ENCODE data around the gene CIAO2B. TPM values are rescaled to one million over a fixed set of nuclear protein-coding genes. Genes with fewer than 3 reads are reported as not detected.

CIAO2B gene
- polyA plus RNA-seq, 1 donor from 2014 or later: 339 TPM

GRCh38 chr16:66918355-66918754 lies 15.8 kb downstream of the CIAO2B start:
- H3K36me3 ChIP-seq (ENCODE audit: insufficient read depth, low read length): no peaks in the 10 kb centered on the region
- H3K79me2 ChIP-seq (replicated peaks; ENCODE audit: insufficient read depth, low read length): no peaks in the 10 kb centered on the region
- peaks cover 6% of the 10 kb centered on the region for H3K27me3 ChIP-seq (ENCODE audit: insufficient read depth, low read depth, low read length)
- TF ChIP-seq EZH2 (IDR thresholded peaks at IDR 0.05; ENCODE audit: borderline replicate concordance, insufficient read depth, low read length, poor library complexity, severe bottlenecking): no peak
- TF ChIP-seq POLR2AphosphoS5 (IDR thresholded peaks at IDR 0.05): no peak
- no peak for TF ChIP-seq RAD21 (conservative IDR thresholded peaks at IDR 0.05)
- no peak for TF ChIP-seq TAF1 (IDR thresholded peaks at IDR 0.05; ENCODE audit: low read depth)
- TF ChIP-seq MXI1 (conservative IDR thresholded peaks at IDR 0.05; ENCODE audit: poor library complexity, severe bottlenecking): no peak
- TF ChIP-seq EP300 (conservative IDR thresholded peaks at IDR 0.05; ENCODE audit: poor library complexity, severe bottlenecking): no peak
- TF ChIP-seq SMC3 (conservative IDR thresholded peaks at IDR 0.05; ENCODE audit: poor library complexity): no peak
- no peak for TF ChIP-seq CTCF (IDR thresholded peaks at IDR 0.05; ENCODE audit: poor library complexity, severe bottlenecking)
- TF ChIP-seq REST (IDR thresholded peaks at IDR 0.05; ENCODE audit: borderline replicate concordance): no peak
- H3F3A ChIP-seq (ENCODE audit: insufficient read depth, low read length, poor library complexity, severe bottlenecking): no peaks in the 10 kb centered on the region
- no peak overlapping the region for H3K27ac ChIP-seq (ENCODE audit: low read length)
- H3K9me3 ChIP-seq (ENCODE audit: low read length): no peaks in the 10 kb centered on the region
- no peak overlapping the region for H3K9ac ChIP-seq (ENCODE audit: low read length)
- no peak overlapping the region for H2AFZ ChIP-seq (ENCODE audit: low read depth, low read length)
- H3K4me2 ChIP-seq (ENCODE audit: low read length): no peak overlapping the region
- H3K4me3 ChIP-seq (ENCODE audit: low read length): no peak overlapping the region
- H4K20me1 ChIP-seq (ENCODE audit: insufficient read depth): no peaks in the 10 kb centered on the region
- no peaks in the 10 kb centered on the region for H3K9me2 ChIP-seq (ENCODE audit: insufficient read depth, low read length)

- H3K36me3 ChIP-seq (ENCODE audit: insufficient read depth, low read length): no peaks in the 10 kb centered on the region
- no peaks in the 10 kb centered on the region for H3K9me2 ChIP-seq (ENCODE audit: insufficient read depth, low read length)
- H3K9me3 ChIP-seq (ENCODE audit: low read length): no peaks in the 10 kb centered on the region
- H3K27me3 ChIP-seq (ENCODE audit: insufficient read depth, low read depth, low read length): no peaks in the 10 kb centered on the region
- no peaks in the 10 kb centered on the region for H3F3A ChIP-seq (ENCODE audit: insufficient read depth, low read length, poor library complexity, severe bottlenecking)
- no peak for TF ChIP-seq POLR2AphosphoS5 (IDR thresholded peaks at IDR 0.05)
- no peak for TF ChIP-seq EZH2 (IDR thresholded peaks at IDR 0.05; ENCODE audit: borderline replicate concordance, insufficient read depth, low read length, poor library complexity, severe bottlenecking)
- no peak for TF ChIP-seq REST (IDR thresholded peaks at IDR 0.05; ENCODE audit: borderline replicate concordance)
- no peak for TF ChIP-seq CTCF (IDR thresholded peaks at IDR 0.05; ENCODE audit: poor library complexity, severe bottlenecking)
- TF ChIP-seq RAD21 (conservative IDR thresholded peaks at IDR 0.05): no peak
- TF ChIP-seq TAF1 (IDR thresholded peaks at IDR 0.05; ENCODE audit: low read depth): no peak
- TF ChIP-seq SMC3 (conservative IDR thresholded peaks at IDR 0.05; ENCODE audit: poor library complexity): no peak
- TF ChIP-seq EP300 (conservative IDR thresholded peaks at IDR 0.05; ENCODE audit: poor library complexity, severe bottlenecking): no peak
- TF ChIP-seq MXI1 (conservative IDR thresholded peaks at IDR 0.05; ENCODE audit: poor library complexity, severe bottlenecking): no peak
- H3K9ac ChIP-seq (ENCODE audit: low read length): no peak overlapping the region
- no peak overlapping the region for H3K27ac ChIP-seq (ENCODE audit: low read length)
- no peak overlapping the region for H2AFZ ChIP-seq (ENCODE audit: low read depth, low read length)
- H3K79me2 ChIP-seq (replicated peaks; ENCODE audit: insufficient read depth, low read length): no peaks in the 10 kb centered on the region
- no peaks in the 10 kb centered on the region for H4K20me1 ChIP-seq (ENCODE audit: insufficient read depth)
- no peak overlapping the region for H3K4me2 ChIP-seq (ENCODE audit: low read length)
- no peak overlapping the region for H3K4me3 ChIP-seq (ENCODE audit: low read length)
Observed at GRCh38 chr16:66917741-66918140, 16.5 kb downstream of the CIAO2B start.
